GM18861 (cell line): ENCODE results near the gene RTL3.

Experiments used
- ATAC-seq: cut with Tn5 transposase; IDR thresholded peaks from one replicate; pipeline ENCODE4 v1.9.1; 2021; ENCODE audit not compliant: unreplicated experiment

Gene RTL3

GRCh38 chrX:78619834-78620233, 39.3 kb downstream of the RTL3 start:
- no peak for ATAC-seq

GRCh38 chrX:78618987-78619386, 40.1 kb downstream of the RTL3 start:
- no peak for ATAC-seq

- no peak for ATAC-seq
These were observed 44.9 kb downstream of the RTL3 start for GRCh38 chrX:78614264-78614663.
